Measurements from ENCODE around the gene ADGRL2. TPM values are rescaled to one million over a fixed set of nuclear protein-coding genes. Genes with fewer than 3 reads are reported as not detected.

The ADGRL2 gene
- total RNA-seq, 1 donor from 2014 or later = 117 TPM

- no peak for DNase-seq
Observed at GRCh38 chr1:82000221-82000620, 199.5 kb downstream of the ADGRL2 start.

- no peak for DNase-seq
Observed at GRCh38 chr1:82001345-82001744, 200.6 kb downstream of the ADGRL2 start.

GRCh38 chr1:82007804-82008203 lies 207.1 kb downstream of the ADGRL2 start:
- DNase-seq = no peak

GRCh38 chr1:82013702-82014101 lies 213.0 kb downstream of the ADGRL2 start:
- DNase-seq = no peak

- no peak for DNase-seq
Observed at GRCh38 chr1:82015444-82015843, 214.7 kb downstream of the ADGRL2 start.

- DNase-seq = no peak
Observed at GRCh38 chr1:82018319-82018718, 217.6 kb downstream of the ADGRL2 start.

GRCh38 chr1:82019508-82019907 lies 218.8 kb downstream of the ADGRL2 start:
- no peak for DNase-seq

GRCh38 chr1:82030830-82031229 lies 230.1 kb downstream of the ADGRL2 start:
- no peak for DNase-seq

GRCh38 chr1:82032068-82032467 lies 231.3 kb downstream of the ADGRL2 start:
- no peak for DNase-seq

GRCh38 chr1:82034812-82035211 lies 234.1 kb downstream of the ADGRL2 start:
- DNase-seq = no peak

Data from dermis blood vessel endothelial cell (primary cell).